CD4-positive, alpha-beta T cell (primary cell): ENCODE measurements around the gene CPTP. TPM values are rescaled to one million over a fixed set of nuclear protein-coding genes. Genes with fewer than 3 reads are reported as not detected.

Experiments used
- ATAC-seq: fragments of 200-7000 bp; cut with Tn5 transposase; one replicate; pipeline ENCODE4 v1.10.0; 2022; ENCODE audit warnings: mild to moderate bottlenecking; ENCODE audit not compliant: poor library complexity
- CTCF ChIA-PET: fragments of 350-600 bp; sonication (Branson Sonifier 250); formaldehyde crosslinking; loops from one replicate; lab custom pipeline; 2021; ENCODE audit warnings: antibody characterized with exemption, inconsistent platforms; lab: Charles Lee
- POLR2A ChIA-PET: fragments of 350-600 bp; sonication (Branson Sonifier 250); formaldehyde crosslinking; loops from one replicate; lab custom pipeline; 2021; ENCODE audit warnings: antibody characterized with exemption, inconsistent platforms; lab: Charles Lee
- DNase-seq, 14 experiments: peaks; one replicate each; pipeline ENCODE4 v3.0.0-alpha.2; 2013 to 2020; ENCODE audit warnings: mixed read lengths in 2 of 14
- H3K27ac ChIP-seq, 2 donors: one replicate each; pipeline versions ENCODE4 v1.5.1 to v1.7.0; 2013; ENCODE audit warnings: low read length in 2 of 2, low read depth in 1 of 2, mild to moderate bottlenecking in 1 of 2
- H3K27me3 ChIP-seq, 2 experiments: 1 replicate in 1 of 2; 2 replicates in 1 of 2; pipeline versions ENCODE4 v1.6.1 to v1.7.0; 2013; ENCODE audit warnings: low read length in 2 of 2, control low read depth in 1 of 2, mild to moderate bottlenecking in 1 of 2, moderate library complexity in 1 of 2; ENCODE audit not compliant: insufficient read depth in 2 of 2, control insufficient read depth in 1 of 2
- H3K36me3 ChIP-seq: one replicate; pipeline ENCODE4 v1.6.1; 2013; ENCODE audit warnings: low read length, control low read depth; ENCODE audit not compliant: insufficient read depth
- H3K4me1 ChIP-seq: one replicate; pipeline ENCODE4 v1.6.1; 2013; ENCODE audit warnings: low read length, control low read depth; ENCODE audit not compliant: insufficient read depth
- H3K4me3 ChIP-seq: one replicate; pipeline ENCODE4 v1.5.1; 2013; ENCODE audit warnings: mild to moderate bottlenecking, low read length, moderate library complexity
- H3K9me3 ChIP-seq, 2 experiments: 1 replicate in 1 of 2; 2 replicates in 1 of 2; pipeline versions ENCODE4 v1.6.1 to v1.7.0; 2013; ENCODE audit warnings: low read length in 2 of 2, mild to moderate bottlenecking in 2 of 2, control low read depth in 1 of 2, moderate library complexity in 1 of 2; ENCODE audit not compliant: control insufficient read depth in 1 of 2, insufficient read depth in 1 of 2
- H3K27ac Mint-ChIP-seq: one replicate; pipeline ENCODE4 v1.8.0; 2020; ENCODE audit warnings: mixed read lengths
- H3K27me3 Mint-ChIP-seq: one replicate; pipeline ENCODE4 v1.8.0; 2021; ENCODE audit warnings: mixed read lengths
- H3K36me3 Mint-ChIP-seq: one replicate; pipeline ENCODE4 v1.8.0; 2021; ENCODE audit warnings: low read depth, mixed read lengths
- H3K4me1 Mint-ChIP-seq: one replicate; pipeline ENCODE4 v1.8.0; 2021; ENCODE audit warnings: low read depth, mixed read lengths
- H3K4me3 Mint-ChIP-seq: one replicate; pipeline ENCODE4 v1.8.0; 2020; ENCODE audit warnings: mild to moderate bottlenecking, mixed read lengths
- H3K9me3 Mint-ChIP-seq: one replicate; pipeline ENCODE4 v1.8.0; 2020; ENCODE audit warnings: mixed read lengths
- intact Hi-C, 2 experiments: fragments of 100-400 bp; cut with DNase I in 1 of 2; cut with micrococcal nuclease in 1 of 2; formaldehyde crosslinking; loops; one replicate each; pipeline versions ENCODE4 v1.15.1 to v1.9.0; 2023 to 2025; cut with DNase I, micrococcal nuclease
- total RNA-seq, 174 experiments: library from RNA in 2 of 174; stranded (reverse) in 2 of 174; gene quantifications; one replicate each; pipeline ENCODE4 v1.2.3 and lab custom pipeline; 2021 to 2026
- TF ChIP-seq, protein P1 (sequence below): fragments of 200-600 bp; IDR thresholded peaks from one replicate; pipeline ENCODE4 v1.8.0; 2022; ENCODE audit warnings: antibody characterized with exemption, mild to moderate bottlenecking

CPTP gene
- total RNA-seq, 2 experiments from 2014 or later: 11.6 to 12.9 TPM

DNA sequence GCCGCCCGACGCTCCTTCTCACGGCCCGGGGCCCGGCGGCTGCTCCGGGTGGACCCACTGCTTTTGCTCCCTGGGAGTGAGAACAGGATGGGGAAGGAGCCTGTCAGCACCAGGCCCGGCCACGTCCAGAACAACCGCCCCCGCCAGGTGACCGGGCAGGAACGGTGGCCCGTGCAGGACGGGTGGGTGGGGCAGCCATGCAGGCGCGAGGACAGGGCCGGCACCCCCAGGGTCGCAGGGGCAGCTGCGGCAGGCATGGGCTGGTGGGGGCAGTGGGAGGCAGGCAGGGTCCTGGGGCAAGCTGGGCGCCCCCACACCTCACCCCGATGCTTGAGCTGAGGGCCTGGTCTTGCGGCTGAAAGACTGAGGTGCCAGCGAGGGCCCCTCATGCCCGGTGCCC is 11.8 kb downstream of the CPTP start:
- TF ChIP-seq, protein P1, sequence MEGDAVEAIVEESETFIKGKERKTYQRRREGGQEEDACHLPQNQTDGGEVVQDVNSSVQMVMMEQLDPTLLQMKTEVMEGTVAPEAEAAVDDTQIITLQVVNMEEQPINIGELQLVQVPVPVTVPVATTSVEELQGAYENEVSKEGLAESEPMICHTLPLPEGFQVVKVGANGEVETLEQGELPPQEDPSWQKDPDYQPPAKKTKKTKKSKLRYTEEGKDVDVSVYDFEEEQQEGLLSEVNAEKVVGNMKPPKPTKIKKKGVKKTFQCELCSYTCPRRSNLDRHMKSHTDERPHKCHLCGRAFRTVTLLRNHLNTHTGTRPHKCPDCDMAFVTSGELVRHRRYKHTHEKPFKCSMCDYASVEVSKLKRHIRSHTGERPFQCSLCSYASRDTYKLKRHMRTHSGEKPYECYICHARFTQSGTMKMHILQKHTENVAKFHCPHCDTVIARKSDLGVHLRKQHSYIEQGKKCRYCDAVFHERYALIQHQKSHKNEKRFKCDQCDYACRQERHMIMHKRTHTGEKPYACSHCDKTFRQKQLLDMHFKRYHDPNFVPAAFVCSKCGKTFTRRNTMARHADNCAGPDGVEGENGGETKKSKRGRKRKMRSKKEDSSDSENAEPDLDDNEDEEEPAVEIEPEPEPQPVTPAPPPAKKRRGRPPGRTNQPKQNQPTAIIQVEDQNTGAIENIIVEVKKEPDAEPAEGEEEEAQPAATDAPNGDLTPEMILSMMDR: no peak
- no peak overlapping the region for H3K4me3 Mint-ChIP-seq

DNA sequence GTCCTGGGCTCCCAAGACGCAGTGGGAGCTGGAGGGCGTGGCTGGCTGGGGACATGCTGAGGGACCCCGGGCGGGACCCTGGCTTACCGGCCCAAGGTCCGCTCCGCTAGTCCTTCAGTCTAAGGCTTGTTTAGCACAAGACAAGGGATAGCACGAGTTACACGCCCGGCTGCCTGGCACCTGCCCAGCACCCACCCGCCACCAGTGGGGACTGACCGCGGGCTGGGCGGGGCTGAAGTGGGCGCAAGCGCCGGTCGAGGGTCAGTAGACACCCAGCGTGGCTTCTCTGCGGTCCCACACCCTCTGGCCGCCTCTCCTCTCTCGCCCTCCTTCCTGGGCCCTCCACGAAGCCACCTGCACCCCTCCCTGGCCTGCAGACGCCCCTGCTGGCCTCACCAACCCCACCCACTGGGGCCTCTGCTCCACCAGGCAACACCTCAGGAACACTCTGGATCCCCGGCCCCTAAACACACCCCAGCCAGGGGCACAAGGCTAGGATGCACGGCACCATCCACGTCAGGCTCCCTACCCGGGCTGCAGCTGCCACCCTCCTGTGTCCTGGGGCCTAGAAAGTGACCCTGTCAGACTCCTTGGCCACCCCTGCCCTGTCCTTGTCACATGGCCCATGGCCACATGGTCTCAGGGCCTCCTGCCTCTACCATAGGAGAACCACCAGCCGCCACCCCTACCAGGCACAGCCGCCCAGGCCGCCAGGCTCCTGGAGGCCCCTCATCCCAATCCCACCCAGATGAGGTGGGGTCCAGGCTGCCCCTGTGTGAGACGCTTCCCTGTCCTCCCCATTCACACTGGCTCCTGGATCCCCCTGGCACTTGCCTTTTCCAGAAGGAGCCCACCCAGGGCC is 12.6 kb downstream of the CPTP start:
- H3K9me3 Mint-ChIP-seq: no peaks in the 10 kb centered on the region
- H3K27me3 Mint-ChIP-seq: no peaks in the 10 kb centered on the region
- DNase-seq: no peak
- no peak overlapping the region for H3K4me3 ChIP-seq
- no peak overlapping the region for H3K4me3 Mint-ChIP-seq
- no peak overlapping the region for H3K27ac Mint-ChIP-seq
- no peaks in the 10 kb centered on the region for H3K27me3 ChIP-seq
- peaks cover 0 to 5% of the 10 kb centered on the region in 2 experiments for H3K9me3 ChIP-seq
- no peak overlapping the region for H3K27ac ChIP-seq
- ChIA-PET POLR2A (interaction anchor here (1.0 kb wide), 1 partner anchor 38 kb away, joined by 3 read pairs; the partner anchor contains the start of gene AURKAIP1), CTCF (no interaction called here)
- intact Hi-C loops: no loop called here
- no peaks in the 10 kb centered on the region for H3K4me1 ChIP-seq
- TF ChIP-seq, protein P1: no peak
- H3K36me3 Mint-ChIP-seq: peaks cover 7% of the 10 kb centered on the region
- peaks cover 12% of the 10 kb centered on the region for H3K36me3 ChIP-seq
- no peak for ATAC-seq
- H3K4me1 Mint-ChIP-seq: no peaks in the 10 kb centered on the region

More for the DNA sequence above, 11.8 kb downstream of the CPTP start:
- DNase-seq (no peak), ATAC-seq (no peak)
- intact Hi-C loops: no loop called here
- no peak overlapping the region for H3K4me3 ChIP-seq
- Mint-ChIP-seq H3K36me3 (peaks cover 7% of the 10 kb centered on the region), H3K27ac (no peak overlapping the region), H3K9me3 (no peaks in the 10 kb centered on the region), H3K27me3 (no peaks in the 10 kb centered on the region), H3K4me1 (no peaks in the 10 kb centered on the region)
- H3K4me1 ChIP-seq: no peaks in the 10 kb centered on the region
- H3K27ac ChIP-seq: no peak overlapping the region
- ChIA-PET POLR2A (no interaction called here), CTCF (no interaction called here)
- peaks cover 0 to 5% of the 10 kb centered on the region in 2 experiments for H3K9me3 ChIP-seq
- peaks cover 12% of the 10 kb centered on the region for H3K36me3 ChIP-seq
- H3K27me3 ChIP-seq: no peaks in the 10 kb centered on the region

DNA sequence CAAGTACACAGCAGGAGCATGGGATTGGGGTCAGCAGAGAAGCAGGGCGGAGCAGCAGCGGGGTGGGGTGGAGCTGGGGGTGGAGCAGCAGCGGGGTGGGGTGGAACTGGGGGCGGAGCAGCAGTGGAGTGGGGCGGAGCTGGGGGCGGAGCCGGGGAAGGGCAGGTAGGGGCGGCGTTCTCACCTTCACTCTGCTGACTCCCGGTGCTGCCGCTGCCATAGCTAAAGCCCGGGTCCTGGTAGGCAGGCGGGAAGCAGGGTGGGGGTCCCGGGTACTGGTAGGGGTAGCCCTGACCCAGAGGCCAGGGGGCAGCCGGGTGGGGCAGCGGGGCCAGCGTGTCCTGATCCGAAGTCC is 13.2 kb downstream of the CPTP start:
- POLR2A ChIA-PET: interaction anchor here (1.0 kb wide), 1 partner anchor 38 kb away, joined by 3 read pairs; the partner anchor contains the start of gene AURKAIP1

More for the DNA sequence above, 13.2 kb downstream of the CPTP start:
- peaks cover 7% of the 10 kb centered on the region for H3K36me3 Mint-ChIP-seq
- no peak overlapping the region for H3K4me3 Mint-ChIP-seq
- TF ChIP-seq, protein P1: no peak
- intact Hi-C loops: no loop called here
- Histone ChIP-seq H3K27me3 (no peaks in the 10 kb centered on the region), H3K9me3 (peaks cover 0 to 5% of the 10 kb centered on the region in 2 experiments), H3K36me3 (peaks cover 15% of the 10 kb centered on the region), H3K4me3 (no peak overlapping the region), H3K4me1 (no peaks in the 10 kb centered on the region), H3K27ac (no peak overlapping the region)
- no peaks in the 10 kb centered on the region for H3K27me3 Mint-ChIP-seq
- no peaks in the 10 kb centered on the region for H3K4me1 Mint-ChIP-seq
- CTCF ChIA-PET: no interaction called here
- ATAC-seq (peak; percentile 82), DNase-seq (peak in 5 of 14 experiments; percentile 7 to 57 (median 24))
- H3K27ac Mint-ChIP-seq: no peak overlapping the region
- no peaks in the 10 kb centered on the region for H3K9me3 Mint-ChIP-seq
